GM19467 (cell line): Measurements from ENCODE around the gene BCL7C.
"Not testable (repeated sequence)": the region's sequence is repeated elsewhere in the genome, so short reads cannot be mapped to it uniquely, and the experiment has no call there.

Experiments used
- ATAC-seq: cut with Tn5 transposase; IDR thresholded peaks from one replicate; pipeline ENCODE4 v1.9.1; 2021; ENCODE audit warnings: mild to moderate bottlenecking, moderate library complexity; ENCODE audit not compliant: unreplicated experiment

Gene BCL7C

GRCh38 chr16:30893744-30894539 lies at the start of gene BCL7C:
Gene BCL7C (minus strand): TSS chr16:30894077. CDS start chr16:30893944, 133 bp downstream.
- ATAC-seq, result peak; percentile 63

- ATAC-seq, result no peak
Measured at GRCh38 chr16:30942426-30942806, 48.5 kb upstream of the BCL7C start.

GRCh38 chr16:30941600-30942425 lies 47.9 kb upstream of the BCL7C start:
- ATAC-seq, result peak; percentile 82

GRCh38 chr16:30939571-30939970 lies 45.7 kb upstream of the BCL7C start:
- ATAC-seq, result not testable (repeated sequence)

GRCh38 chr16:30937692-30938091 lies 43.8 kb upstream of the BCL7C start:
- no peak for ATAC-seq

- no peak for ATAC-seq
Measured at GRCh38 chr16:30934827-30935557, 41.1 kb upstream of the BCL7C start.

- ATAC-seq, result no peak
Measured at GRCh38 chr16:30931068-30931650, 37.3 kb upstream of the BCL7C start.

GRCh38 chr16:30930160-30930571 lies 36.3 kb upstream of the BCL7C start:
- ATAC-seq, result no peak

- ATAC-seq, result no peak
Measured at GRCh38 chr16:30929167-30929566, 35.3 kb upstream of the BCL7C start.

- ATAC-seq, result no peak
Measured at GRCh38 chr16:30928390-30928789, 34.5 kb upstream of the BCL7C start.

GRCh38 chr16:30927789-30928378 lies 34.0 kb upstream of the BCL7C start:
- no peak for ATAC-seq

- ATAC-seq, result no peak
Measured at GRCh38 chr16:30926937-30927788, 33.3 kb upstream of the BCL7C start.

GRCh38 chr16:30925995-30926811 lies 32.3 kb upstream of the BCL7C start:
- ATAC-seq, result no peak

- ATAC-seq, result no peak
Measured at GRCh38 chr16:30925632-30925987, 31.7 kb upstream of the BCL7C start.

GRCh38 chr16:30924913-30925631 lies 31.2 kb upstream of the BCL7C start:
- ATAC-seq, result no peak

GRCh38 chr16:30924076-30924912 lies 30.4 kb upstream of the BCL7C start:
- no peak for ATAC-seq

- no peak for ATAC-seq
Measured at GRCh38 chr16:30923554-30924075, 29.7 kb upstream of the BCL7C start, which contains the start of gene FBXL19. Gene FBXL19 (plus strand): TSS chr16:30923572. CDS start chr16:30925755, 2,183 bp downstream.
